ENCODE measurements around the gene PATZ1.
"Not testable (repeated sequence)": the region's sequence is repeated elsewhere in the genome, so short reads cannot be mapped to it uniquely, and the experiment has no call there.

Gene PATZ1, protein sequence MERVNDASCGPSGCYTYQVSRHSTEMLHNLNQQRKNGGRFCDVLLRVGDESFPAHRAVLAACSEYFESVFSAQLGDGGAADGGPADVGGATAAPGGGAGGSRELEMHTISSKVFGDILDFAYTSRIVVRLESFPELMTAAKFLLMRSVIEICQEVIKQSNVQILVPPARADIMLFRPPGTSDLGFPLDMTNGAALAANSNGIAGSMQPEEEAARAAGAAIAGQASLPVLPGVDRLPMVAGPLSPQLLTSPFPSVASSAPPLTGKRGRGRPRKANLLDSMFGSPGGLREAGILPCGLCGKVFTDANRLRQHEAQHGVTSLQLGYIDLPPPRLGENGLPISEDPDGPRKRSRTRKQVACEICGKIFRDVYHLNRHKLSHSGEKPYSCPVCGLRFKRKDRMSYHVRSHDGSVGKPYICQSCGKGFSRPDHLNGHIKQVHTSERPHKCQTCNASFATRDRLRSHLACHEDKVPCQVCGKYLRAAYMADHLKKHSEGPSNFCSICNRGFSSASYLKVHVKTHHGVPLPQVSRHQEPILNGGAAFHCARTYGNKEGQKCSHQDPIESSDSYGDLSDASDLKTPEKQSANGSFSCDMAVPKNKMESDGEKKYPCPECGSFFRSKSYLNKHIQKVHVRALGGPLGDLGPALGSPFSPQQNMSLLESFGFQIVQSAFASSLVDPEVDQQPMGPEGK

DNA sequence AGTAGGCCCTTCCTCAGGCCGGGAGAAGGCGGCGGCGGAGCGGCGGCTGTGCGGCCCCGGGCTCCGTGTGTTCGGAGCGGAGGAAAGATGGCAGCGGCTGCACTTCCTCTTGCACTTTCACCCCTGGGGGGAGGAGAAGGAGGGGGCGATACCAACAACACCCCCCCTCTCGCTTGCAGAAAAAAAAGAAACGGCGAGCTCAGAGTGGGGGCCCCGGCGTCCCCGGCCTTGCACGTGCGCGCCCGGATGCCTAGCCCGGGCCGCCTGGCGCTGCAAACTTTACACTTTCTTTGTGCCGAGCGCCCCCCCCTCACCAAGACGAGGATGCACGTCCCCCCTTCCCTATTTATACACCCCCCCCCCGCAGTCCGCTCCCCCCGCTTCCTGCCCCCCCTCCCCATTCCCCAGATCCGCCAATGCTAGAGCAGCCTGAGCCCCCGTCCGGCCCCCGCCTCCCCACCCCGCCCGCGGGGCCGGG lies at the start of gene PATZ1:
PATZ1 (minus strand) TSS at position 92 of the 478 bp plus-strand sequence. CDS start 744 bp downstream, outside the sequence.
- peak; percentile 74 for DNase-seq (ENCODE audit: low spot score)

DNA sequence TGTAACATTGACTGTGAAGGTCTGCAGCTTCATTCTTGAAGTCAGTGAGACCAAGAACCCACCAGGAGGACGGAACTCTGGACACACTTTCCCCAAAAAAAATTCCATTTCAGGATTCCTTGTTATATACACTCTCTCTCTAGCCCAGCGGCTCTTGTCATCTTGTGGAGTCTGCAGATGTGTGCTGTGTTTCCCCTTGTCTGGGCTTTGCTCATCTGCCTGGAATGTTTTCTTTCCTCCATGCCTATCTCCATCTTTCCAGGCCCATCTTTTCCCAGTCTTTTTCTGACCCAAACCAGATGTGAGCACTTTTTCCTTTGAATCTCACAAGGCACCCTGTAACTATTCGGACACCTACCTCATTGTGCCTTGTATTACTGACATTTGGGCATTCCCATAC lies 48.2 kb upstream of the PATZ1 start:
- DNase-seq (ENCODE audit: low spot score) = no peak

DNA sequence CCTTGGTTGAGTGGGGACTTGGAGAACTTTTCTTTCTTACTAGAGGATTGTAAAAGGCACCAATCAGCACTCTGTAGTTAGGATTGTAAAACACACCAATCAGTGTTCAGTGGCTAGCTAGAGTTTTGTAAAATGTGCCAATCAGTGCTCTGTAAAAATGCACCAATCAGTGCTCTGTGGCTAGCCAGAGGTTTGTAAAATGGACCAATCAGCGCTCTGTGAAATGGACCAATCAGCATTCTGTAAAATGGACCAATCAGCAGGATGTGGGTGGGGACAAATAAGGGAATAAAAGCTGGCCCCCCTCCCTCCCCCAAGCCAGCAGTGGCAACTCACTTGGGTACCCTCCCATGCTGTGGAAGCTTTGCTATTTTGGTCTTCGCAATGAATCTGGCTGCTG lies 47.7 kb upstream of the PATZ1 start:
- no peak for DNase-seq (ENCODE audit: low spot score)

DNA sequence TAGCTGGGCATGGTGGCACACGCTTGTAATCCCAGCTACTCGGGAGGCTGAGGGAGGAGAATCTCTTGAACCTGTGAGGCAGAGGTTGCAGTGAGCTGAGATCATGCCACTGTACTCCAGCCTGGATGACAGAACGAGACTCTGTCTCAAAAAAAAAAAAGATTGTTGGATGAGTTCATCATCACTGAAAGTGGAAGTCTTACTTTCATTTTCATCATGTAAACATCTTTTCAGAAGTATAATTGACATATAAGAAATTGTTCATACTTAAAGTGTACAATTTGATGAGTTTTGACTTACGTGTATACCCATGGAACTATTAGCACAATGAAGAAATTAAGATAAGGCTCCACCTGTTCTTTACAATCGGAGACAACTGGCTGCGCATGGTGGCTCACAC lies 32.5 kb upstream of the PATZ1 start:
- not testable (repeated sequence) for DNase-seq (ENCODE audit: low spot score)

DNA sequence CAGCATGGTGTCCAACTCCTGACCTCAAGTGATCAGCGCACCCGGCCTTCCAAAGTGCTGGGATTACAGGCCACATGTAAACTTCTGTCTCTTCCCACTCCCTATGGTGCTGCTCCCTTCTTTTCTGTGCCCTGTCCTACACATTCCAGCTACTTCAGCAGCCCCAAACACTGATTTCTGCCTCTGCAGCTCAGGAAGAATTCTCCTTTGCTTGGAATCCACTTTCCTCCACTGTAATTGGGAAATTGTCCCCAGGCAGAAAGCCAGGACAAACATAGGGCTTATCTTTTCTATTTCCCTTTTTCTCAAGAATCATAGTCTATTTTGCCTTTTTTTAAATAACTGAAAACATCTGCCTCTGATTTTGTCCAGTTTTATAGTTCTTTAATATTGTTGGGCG lies 32.0 kb upstream of the PATZ1 start:
- DNase-seq (ENCODE audit: low spot score) = no peak

DNA sequence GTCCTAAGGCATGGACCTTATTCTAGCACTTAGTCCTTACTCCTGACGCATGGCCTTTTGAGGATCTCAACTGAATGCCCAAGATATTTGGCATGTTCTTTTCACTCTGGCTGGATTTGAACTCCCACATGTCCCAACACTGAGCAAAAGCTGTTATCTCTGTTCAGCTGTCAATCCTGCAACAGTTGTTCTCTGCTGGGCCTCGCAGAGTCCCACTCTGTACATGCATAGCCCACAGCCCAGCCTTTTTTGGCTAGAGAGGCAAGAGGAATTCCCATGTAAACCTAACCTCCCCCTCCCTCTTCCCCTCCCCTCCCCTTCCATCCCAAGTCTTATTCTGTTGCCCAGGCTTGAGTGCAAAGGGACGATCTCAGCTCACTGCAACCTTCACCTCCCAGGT lies 31.5 kb upstream of the PATZ1 start:
- no peak for DNase-seq (ENCODE audit: low spot score)

DNA sequence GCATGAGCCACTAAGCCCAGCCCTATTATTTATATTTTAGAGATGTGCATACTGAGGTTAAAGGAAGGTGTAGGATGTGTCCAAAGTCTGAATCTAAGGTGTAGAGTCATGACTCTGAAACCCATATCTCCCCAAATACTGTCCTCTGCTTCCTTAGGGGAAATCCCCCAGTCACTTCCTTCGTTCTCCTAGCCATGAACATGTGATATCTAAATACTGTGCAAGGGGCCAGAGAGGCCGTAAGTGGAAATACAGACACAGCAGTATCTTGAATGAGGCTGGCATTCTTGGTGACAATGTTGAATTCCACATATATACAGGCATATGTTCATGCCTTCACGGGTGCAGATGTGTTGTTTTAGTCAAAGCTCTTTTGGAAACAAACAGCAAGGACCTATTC lies 21.3 kb upstream of the PATZ1 start:
- no peak for DNase-seq (ENCODE audit: low spot score)

DNA sequence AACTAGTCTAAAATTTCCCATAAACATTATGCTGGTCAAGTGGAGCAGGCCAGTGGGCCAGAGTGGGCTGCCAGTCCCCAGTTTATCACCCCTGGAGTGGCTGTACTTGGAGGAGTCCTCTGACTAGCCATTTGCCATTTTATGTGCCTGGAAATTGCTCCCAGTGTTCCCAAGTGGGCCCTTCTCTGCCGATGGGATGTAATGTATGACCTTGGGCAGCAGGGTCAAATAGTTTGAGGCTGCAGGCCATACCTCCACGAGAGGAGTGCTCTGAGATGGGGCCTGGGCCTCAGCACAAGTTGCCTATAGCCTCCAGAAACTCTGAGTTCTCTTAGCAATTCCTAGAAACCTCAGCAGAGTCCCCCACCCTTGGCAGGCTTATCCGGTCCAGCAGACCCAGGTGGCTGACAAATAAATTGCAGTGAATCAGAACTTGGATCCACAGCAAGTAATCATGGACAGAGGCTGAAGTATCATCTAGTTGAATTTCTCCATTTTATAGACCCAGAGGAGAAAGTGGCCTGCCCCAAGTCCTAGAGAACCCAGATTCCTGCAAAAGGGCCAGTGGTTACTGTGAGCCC lies 17.8 kb upstream of the PATZ1 start:
- DNase-seq (ENCODE audit: low spot score) = no peak

DNA sequence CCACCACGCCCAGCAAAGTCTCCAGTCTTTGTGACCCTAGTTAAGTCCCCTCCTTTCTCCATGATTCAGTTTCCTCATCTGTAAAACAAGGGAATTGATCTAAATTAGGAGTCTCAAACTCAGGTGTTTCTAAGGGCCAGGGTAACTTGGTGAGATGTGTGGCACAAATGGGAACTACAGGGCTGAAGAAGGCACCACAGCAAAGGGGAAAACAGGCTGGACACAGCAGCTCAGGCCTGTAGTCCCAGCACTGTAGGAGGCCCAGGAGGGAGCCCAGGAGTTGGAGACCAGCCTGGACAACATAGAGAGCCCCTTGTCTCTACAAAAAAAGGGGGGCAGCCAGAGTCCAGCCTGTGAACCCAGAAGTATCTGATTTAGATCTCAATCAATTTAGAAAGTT lies 15.6 kb upstream of the PATZ1 start:
- DNase-seq (ENCODE audit: low spot score) = no peak

DNA sequence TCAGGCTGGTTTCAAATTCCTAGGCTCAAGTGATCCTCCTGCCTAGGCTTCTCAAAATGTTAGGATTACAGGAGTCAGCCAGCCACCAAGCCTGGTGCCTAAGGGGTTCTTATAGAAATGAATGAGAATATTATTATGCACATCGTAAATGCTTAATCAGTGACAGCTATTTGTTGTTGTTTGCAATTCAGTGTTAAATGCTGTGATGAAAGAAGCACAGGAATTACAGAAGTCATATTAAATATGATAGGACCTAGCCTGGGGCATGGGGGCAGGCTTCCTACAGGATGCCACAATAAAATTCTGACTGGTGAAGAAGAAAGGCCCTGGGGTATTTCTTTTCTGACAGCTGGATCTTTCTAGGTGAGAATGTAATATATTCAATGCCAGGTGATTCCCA lies 13.9 kb upstream of the PATZ1 start:
- DNase-seq (ENCODE audit: low spot score) = no peak

DNA sequence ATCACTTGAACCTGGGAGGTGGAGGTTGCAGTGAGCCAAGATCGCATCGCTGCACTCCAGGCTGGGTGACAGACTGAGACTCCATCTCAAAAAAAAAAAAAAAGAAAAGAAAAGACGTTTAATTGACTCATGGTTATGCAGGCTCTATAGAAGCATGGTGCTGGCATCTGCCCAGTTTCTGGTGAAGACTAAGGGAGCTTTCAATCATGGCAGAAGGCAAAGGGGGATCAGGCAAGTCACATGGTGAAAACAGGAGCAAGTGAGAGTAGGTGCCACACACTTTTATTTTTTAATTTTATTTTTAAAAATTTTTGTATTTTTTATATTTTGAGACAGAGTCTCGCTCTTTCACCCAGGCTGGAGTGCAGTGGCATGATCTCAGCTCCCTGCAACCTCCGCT lies 8.4 kb upstream of the PATZ1 start:
- DNase-seq (ENCODE audit: low spot score) = no peak

DNA sequence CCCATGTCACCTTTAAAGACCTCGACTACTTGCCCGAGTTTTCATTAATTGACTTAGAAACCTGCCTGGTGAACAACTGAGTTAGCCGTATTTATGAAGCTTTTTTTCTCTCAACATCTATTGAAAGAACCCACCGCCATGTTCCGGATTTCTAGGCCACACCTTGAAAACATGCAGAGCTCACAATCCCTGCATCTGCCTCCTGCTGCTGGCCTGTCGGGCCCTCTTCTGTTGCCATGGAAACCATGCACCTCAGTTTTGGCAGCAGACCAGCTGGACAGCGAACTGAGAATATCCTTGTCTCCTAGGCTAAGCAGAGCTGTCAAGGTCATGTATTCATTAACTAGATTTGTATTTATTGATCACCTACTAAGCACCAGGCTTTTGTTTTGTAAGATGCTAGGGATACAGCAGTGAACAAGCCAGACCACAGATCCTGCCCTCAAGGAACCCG lies 4.3 kb upstream of the PATZ1 start:
- DNase-seq (ENCODE audit: low spot score) = peak; percentile 93

DNA sequence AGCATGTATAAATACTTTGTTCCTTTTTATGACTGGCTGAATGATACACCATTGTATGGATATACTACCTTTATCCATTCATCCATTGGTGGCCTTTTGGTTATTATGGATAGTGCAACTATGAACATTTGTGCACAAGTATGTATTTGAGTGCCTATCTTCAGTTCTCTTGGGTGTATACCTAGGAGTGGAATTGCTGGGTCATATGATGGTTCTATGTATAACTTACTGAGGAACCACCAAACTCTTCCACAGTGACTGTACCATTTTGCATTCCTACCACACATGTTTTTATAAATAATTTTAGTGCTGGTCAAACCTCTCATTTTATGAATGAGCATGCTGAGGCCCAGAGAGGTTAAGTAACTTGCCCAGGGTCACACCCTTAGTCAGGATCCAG lies 3.8 kb upstream of the PATZ1 start:
- DNase-seq (ENCODE audit: low spot score) = no peak

DNA sequence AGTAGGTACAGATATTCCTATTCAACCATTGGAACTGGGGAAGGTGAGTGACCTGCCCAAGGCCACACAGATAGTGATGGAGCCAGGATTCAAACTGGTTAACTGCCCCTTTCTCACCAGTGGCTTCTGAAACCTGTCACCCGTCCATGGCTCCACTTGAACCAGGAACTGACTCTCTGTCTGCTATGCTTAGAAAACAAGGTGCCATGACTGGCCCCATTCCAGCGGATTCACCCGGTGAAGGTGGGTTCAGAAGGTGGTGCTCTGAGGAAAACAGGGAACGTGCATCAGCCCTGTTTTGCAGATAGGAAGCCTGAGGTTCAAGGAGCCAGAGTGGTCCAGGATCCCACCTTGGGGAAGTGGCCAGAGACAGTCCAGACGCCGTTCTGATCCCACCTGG lies 2.6 kb upstream of the PATZ1 start:
- DNase-seq (ENCODE audit: low spot score) = no peak

DNA sequence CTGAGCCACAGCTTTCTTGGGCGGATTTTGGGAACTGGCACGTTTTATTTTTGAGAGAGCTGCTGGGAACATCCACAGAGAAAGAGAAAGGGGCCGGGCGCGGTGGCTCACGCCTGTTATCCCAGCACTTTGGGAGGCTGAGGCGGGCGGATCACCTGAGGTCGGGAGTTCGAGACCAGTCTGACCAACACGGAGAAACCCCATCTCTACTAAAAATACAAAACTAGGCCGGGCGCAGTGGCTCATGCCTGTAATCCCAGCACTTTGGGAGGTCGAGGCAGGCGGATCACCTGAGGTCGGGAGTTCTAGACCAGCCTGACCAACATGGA lies 1.8 kb upstream of the PATZ1 start:
- DNase-seq (ENCODE audit: low spot score) = not testable (repeated sequence)

DNA sequence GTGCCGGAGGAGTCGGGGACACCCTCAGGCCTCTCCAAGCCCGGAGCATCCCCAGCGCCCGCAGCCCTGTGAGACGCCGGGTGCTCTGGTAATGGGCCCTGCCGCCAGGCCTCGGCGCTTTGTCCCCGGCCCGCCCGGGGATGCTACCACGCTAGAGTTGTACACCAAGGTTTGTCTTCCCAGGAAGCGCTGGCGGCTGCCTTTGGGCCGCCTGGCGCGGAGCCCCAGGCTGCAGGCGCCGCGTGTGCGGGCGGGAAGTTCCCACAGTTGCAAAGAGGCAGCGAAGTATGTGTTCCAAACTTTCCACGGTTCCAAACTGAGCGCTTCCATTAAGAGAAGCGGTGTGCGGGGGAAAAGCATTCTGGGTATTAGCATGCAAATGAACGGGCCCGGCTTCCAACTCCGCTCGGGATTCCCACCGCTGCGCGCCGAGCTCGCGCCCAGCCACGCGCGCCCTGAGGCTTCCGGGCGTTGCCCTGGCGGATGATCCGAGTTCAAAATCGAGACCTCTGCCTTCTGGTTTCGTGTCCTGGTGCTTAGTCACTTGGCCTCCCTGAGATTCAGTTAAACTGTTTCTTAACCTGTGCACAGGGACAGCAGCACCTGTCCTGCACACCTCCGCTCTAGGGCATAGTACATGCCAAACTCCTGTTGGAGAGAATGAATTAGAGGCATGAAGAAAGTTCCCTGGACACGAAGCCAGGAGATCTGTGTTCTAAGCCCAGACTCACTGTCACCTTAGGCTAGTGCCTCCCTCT lies 1.3 kb upstream of the PATZ1 start:
- peak; percentile 82 for DNase-seq (ENCODE audit: low spot score)

DNA sequence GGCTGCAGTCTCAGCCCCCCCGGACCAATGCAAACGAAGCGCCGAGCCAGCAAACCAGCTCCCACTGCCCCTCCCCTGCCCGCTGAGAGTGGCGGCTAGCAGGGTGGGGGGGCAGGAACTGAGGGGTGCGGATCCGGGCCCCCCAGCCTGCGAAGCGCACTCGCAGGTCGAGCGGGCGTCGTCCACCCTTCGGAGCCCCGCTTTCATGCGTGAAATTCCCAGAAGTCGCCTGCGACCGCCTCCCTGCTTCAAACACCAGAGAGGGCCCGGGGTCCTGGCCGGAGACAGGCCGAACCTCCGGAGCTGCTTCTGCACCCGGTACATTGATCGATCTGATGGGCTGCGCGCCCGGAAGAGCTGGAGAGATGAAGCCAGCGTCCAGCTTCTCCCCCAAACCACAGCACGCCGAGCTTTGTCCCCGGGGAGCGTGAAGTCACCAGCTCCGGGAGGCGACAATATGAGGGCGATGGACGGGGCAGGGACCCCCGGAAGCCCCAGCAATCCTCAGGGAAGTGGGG lies 646 bp upstream of the PATZ1 start:
- DNase-seq (ENCODE audit: low spot score) = peak; percentile 52

DNA sequence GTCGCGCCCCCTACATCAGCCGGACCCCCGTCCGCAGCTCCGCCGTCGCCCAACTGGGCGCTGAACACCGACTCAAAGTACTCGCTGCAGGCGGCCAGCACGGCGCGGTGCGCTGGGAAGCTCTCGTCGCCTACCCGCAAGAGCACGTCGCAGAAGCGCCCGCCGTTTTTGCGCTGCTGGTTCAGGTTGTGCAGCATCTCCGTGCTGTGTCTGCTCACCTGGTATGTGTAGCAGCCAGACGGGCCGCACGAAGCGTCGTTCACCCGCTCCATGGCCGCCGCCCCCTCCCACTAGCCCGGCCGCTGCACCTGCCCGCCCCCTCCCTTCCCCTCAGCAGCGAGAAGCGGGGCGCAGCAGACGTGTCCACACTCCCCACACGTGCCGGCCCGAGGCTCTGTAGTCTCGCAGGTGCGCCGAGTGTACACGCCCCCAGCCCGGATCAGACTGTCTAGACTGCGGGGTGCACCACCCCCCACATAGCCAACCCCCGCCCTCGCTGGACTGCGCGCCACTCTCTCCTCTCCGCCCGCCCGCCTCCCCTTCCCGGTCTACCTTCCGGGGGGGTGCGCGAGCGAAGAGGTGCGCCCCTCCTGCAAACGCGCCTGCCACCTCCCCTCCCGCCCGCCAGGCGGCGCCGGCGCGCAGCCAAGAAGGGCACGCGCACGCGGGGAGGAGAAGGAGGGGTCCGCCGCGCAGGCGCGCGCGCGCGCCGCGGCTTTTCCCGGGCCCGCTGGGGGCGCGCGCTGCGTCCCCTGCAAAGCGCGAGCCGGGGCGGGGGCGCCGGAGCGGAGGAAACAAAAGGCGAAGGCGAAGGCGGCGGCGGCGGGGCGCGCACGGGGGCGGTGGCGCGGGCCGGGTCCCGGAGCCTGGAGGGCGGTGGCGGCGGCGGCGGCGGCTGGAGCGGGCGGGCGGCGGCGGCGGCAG lies 553 bp downstream of the PATZ1 start:
- peak; percentile 75 for DNase-seq (ENCODE audit: low spot score)

DNA sequence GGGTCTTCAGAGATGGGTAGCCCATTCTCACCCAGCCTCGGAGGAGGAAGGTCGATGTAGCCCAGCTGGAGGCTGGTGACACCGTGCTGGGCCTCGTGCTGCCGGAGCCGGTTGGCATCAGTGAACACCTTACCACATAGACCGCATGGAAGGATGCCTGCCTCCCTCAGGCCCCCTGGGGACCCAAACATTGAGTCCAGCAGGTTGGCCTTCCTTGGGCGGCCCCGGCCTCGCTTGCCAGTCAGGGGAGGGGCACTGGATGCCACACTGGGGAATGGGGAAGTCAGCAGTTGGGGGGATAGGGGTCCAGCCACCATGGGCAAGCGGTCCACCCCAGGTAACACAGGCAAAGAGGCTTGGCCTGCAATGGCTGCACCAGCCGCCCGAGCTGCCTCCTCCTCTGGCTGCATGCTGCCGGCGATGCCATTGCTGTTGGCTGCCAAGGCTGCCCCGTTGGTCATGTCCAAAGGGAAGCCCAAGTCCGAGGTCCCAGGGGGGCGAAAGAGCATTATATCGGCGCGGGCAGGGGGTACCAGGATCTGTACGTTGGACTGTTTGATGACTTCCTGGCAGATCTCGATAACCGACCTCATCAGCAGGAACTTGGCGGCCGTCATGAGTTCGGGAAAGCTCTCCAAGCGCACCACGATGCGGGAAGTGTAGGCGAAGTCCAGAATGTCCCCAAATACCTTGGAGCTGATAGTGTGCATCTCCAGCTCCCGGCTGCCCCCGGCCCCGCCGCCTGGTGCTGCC lies 1.4 kb downstream of the PATZ1 start:
- peak; percentile 38 for DNase-seq (ENCODE audit: low spot score)

DNA sequence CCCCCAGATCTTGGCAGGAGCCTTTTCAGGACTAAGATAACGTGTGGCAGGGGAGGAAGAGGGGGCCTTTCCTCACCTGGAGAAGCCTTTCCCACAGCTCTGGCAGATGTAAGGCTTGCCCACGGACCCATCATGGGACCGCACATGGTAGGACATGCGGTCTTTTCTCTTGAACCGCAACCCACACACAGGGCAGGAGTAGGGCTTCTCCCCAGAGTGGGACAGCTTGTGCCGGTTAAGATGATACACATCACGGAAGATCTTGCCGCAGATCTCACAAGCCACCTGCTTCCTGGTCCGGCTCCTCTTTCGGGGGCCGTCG lies 1.9 kb downstream of the PATZ1 start:
- no peak for DNase-seq (ENCODE audit: low spot score)
